Tibial nerve (tissue), 4 donors: ENCODE results near the gene AKAP11. TPM values are rescaled to one million over a fixed set of nuclear protein-coding genes. Genes with fewer than 3 reads are reported as not detected.

Experiments used
- DNase-seq, 2 donors: peaks; one replicate each; pipeline ENCODE4 v3.0.0-alpha.2; 2019; ENCODE audit warnings: low spot score in 2 of 2
- H3K27ac ChIP-seq, 4 donors: fragments of 200-600 bp; sonication (generic) in 3 of 4; one replicate each; pipeline ENCODE4 v1.5.1; 2017 to 2019; ENCODE audit warnings: mild to moderate bottlenecking in 1 of 4
- H3K27me3 ChIP-seq, 2 donors: fragments of 200-600 bp; sonication (generic) in 1 of 2; one replicate each; pipeline versions ENCODE4 v1.5.1 to v1.6.0; 2017 to 2019
- H3K36me3 ChIP-seq, 3 donors: fragments of 200-600 bp; sonication (generic); one replicate each; pipeline ENCODE4 v1.5.1; 2018 to 2019
- H3K4me1 ChIP-seq, 4 donors: fragments of 200-600 bp; sonication (generic) in 3 of 4; one replicate each; pipeline ENCODE4 v1.5.1; 2017 to 2019
- H3K4me3 ChIP-seq, 4 donors: fragments of 200-600 bp; sonication (generic) in 3 of 4; one replicate each; pipeline ENCODE4 v1.5.1; 2017 to 2019; ENCODE audit warnings: mild to moderate bottlenecking in 1 of 4, moderate library complexity in 1 of 4
- H3K9me3 ChIP-seq, 4 donors: fragments of 200-600 bp; sonication (generic) in 3 of 4; one replicate each; pipeline ENCODE4 v1.5.1; 2017 to 2019
- EP300 ChIP-seq, 2 donors: sonication (generic); formaldehyde crosslinking; IDR thresholded peaks; one replicate each; pipeline ENCODE4 v1.6.1; 2017; ENCODE audit warnings: antibody characterized with exemption in 2 of 2, mild to moderate bottlenecking in 1 of 2
- POLR2A ChIP-seq, 2 donors: fragments of 450-650 bp; IDR thresholded peaks; one replicate each; pipeline ENCODE4 v1.6.1; 2017; ENCODE audit warnings: antibody characterized with exemption in 2 of 2, mild to moderate bottlenecking in 2 of 2, moderate library complexity in 2 of 2
- WGBS, 2 donors: methylation state at CpG; one replicate each; pipeline ENCODE4 v1.1.5; 2018; 5-methylcytosine and 5-hydroxymethylcytosine counted together
- total RNA-seq, 4 donors: library from RNA; depleted of rRNA; stranded (reverse); fragments of >200 nt; gene quantifications; one replicate each; pipeline ENCODE4 v1.1.0, GENCODE V29; 2016
- TF ChIP-seq, protein P1 (sequence below), 5 experiments: fragments of 200-600 bp in 3 of 5; fragments of 450-650 bp in 2 of 5; sonication (generic) in 3 of 5; IDR thresholded peaks; one replicate each; pipeline ENCODE4 v1.5.1; 2016 to 2019; ENCODE audit warnings: antibody characterized with exemption in 5 of 5, mild to moderate bottlenecking in 3 of 5, moderate library complexity in 2 of 5

Gene AKAP11
- total RNA-seq, 4 donors from 2014 or later: 38.4 to 53.8 (median 46.0) TPM

DNA sequence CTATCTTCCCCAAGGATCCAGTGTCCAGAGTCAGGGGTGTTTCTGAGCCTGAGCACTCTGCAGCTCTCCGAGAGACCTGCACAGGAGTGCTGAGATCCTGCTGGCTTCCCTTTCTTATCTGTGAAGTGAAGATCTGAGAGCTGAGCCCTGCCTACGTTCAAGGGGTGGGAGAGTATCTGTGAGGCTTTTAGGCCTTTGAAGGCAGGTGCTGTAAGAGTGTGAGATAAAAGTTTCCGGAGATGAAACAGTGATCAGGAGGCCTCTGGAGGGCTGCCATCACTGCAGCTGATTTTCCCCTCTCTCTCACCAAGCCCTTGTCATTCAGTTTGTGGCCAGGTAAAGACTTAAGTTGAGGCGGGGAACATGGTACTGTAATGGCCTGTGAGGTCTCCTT, 83.1 kb downstream of the AKAP11 start:
- no peak for DNase-seq
- Histone ChIP-seq H3K27ac (no peak overlapping the region), H3K36me3 (no peaks in the 10 kb centered on the region), H3K27me3 (no peaks in the 10 kb centered on the region), H3K4me3 (no peak overlapping the region), H3K9me3 (no peaks in the 10 kb centered on the region), H3K4me1 (no peaks in the 10 kb centered on the region)
- 80 to 85% methylated on average over 4 of the region's 4 CpGs for WGBS, 2 donors
- TF ChIP-seq POLR2A (IDR thresholded peaks at IDR 0.05): no peak
- no peak for TF ChIP-seq EP300 (IDR thresholded peaks at IDR 0.05)
- TF ChIP-seq, protein P1, sequence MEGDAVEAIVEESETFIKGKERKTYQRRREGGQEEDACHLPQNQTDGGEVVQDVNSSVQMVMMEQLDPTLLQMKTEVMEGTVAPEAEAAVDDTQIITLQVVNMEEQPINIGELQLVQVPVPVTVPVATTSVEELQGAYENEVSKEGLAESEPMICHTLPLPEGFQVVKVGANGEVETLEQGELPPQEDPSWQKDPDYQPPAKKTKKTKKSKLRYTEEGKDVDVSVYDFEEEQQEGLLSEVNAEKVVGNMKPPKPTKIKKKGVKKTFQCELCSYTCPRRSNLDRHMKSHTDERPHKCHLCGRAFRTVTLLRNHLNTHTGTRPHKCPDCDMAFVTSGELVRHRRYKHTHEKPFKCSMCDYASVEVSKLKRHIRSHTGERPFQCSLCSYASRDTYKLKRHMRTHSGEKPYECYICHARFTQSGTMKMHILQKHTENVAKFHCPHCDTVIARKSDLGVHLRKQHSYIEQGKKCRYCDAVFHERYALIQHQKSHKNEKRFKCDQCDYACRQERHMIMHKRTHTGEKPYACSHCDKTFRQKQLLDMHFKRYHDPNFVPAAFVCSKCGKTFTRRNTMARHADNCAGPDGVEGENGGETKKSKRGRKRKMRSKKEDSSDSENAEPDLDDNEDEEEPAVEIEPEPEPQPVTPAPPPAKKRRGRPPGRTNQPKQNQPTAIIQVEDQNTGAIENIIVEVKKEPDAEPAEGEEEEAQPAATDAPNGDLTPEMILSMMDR (IDR thresholded peaks at IDR 0.05): no peak

DNA sequence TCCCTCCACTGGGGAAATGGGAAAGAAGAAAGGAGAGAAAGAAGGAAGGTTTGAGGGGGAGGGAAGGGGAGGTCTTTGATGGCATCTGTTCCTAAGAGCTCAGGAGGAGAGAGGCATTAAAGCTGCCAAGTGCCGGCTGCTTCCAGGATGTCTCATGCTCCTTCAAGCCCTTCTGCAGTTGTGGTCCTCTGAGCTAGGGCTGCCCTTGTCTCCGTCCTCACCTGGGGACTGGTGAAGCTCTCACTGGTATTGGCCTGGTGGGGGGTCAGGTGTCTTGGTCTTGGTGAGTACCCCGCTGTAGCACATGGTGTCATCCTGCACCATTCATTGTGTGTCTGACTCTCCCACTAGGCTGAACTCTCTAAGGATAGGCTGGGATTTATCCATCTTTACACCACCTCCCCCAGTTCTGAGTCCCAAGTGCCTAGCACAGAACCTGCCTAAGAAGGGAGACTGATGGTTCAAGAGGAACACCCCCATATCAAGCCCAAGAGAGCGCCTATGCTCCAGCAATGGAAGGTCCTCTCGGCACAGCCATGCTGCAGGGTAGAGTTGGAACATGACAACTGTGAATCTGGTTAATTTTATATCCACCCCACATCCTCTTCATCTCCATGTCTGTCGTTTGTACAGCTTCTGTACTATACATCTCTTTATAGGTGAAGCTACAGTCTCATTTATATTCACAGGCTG, 83.7 kb downstream of the AKAP11 start:
- TF ChIP-seq, protein P1 (IDR thresholded peaks at IDR 0.05): no peak
- TF ChIP-seq POLR2A (IDR thresholded peaks at IDR 0.05): no peak
- no peak for TF ChIP-seq EP300 (IDR thresholded peaks at IDR 0.05)
- H3K27me3 ChIP-seq: no peaks in the 10 kb centered on the region
- no peak for DNase-seq
- H3K9me3 ChIP-seq: no peaks in the 10 kb centered on the region
- no peak overlapping the region for H3K27ac ChIP-seq
- no peak overlapping the region for H3K4me3 ChIP-seq
- H3K4me1 ChIP-seq: no peaks in the 10 kb centered on the region
- no peaks in the 10 kb centered on the region for H3K36me3 ChIP-seq
- 92 to 96% methylated on average over 6 of the region's 6 CpGs for WGBS, 2 donors

DNA sequence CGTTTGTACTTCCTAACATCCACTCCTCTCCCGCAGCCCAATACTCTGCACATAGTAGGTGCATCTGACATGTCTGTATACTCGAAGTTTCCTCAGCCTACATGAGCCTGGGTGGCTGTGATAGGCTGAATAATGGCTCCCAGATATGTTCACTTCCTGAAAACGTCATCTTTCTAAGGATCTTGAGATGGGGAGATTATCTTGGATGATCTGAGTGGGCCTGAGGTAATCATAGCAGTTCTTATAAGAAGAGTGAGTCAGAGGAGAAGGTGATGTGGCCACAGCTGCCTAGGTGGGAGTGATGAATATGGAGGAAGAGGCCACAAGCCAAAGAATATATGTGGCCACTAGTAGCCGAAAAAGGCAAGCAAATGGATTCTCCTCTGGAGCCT, 84.2 kb downstream of the AKAP11 start:
- TF ChIP-seq, protein P1 (IDR thresholded peaks at IDR 0.05): no peak
- TF ChIP-seq EP300 (IDR thresholded peaks at IDR 0.05): no peak
- TF ChIP-seq POLR2A (IDR thresholded peaks at IDR 0.05): no peak
- WGBS, 2 donors: 91 to 93% methylated on average over 5 of the region's 5 CpGs
- H3K4me3 ChIP-seq: no peak overlapping the region
- DNase-seq: no peak
- H3K27me3 ChIP-seq: no peaks in the 10 kb centered on the region
- H3K27ac ChIP-seq: no peak overlapping the region
- H3K36me3 ChIP-seq: no peaks in the 10 kb centered on the region
- H3K4me1 ChIP-seq: no peaks in the 10 kb centered on the region
- no peaks in the 10 kb centered on the region for H3K9me3 ChIP-seq

DNA sequence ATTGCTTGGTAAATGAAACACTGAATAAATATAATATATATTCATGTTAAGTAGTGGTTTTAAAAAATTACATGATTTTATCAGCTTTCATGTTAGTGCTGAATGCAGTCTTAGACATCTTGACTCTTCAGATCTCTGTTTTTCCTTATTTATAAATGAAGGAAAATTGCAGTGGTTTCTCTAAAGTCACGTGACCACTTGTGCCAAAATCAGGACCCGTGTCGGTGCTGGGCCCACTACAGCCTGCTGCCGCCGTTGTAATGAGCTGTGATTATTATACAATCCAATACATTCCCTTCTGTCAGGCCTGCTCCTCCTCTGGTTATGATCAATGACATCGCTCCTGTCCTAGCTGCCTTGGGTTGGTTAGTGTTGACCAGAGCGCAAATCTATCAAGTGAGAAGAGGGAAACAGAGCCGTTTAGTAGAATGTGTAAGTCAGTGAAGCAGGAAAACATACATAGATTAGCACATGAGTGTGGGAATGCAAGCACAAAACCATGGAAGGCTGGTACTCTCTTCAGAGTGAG, 88.2 kb downstream of the AKAP11 start:
- TF ChIP-seq EP300 (IDR thresholded peaks at IDR 0.05) (no peak), POLR2A (IDR thresholded peaks at IDR 0.05) (no peak)
- TF ChIP-seq, protein P1 (IDR thresholded peaks at IDR 0.05): no peak
- DNase-seq: no peak
- WGBS, 2 donors: 83 to 92% methylated on average over 8 of the region's 8 CpGs
- no peaks in the 10 kb centered on the region for H3K27me3 ChIP-seq
- H3K4me1 ChIP-seq: no peaks in the 10 kb centered on the region
- no peak overlapping the region for H3K4me3 ChIP-seq
- H3K36me3 ChIP-seq: no peaks in the 10 kb centered on the region
- H3K9me3 ChIP-seq: no peaks in the 10 kb centered on the region
- H3K27ac ChIP-seq: no peak overlapping the region

DNA sequence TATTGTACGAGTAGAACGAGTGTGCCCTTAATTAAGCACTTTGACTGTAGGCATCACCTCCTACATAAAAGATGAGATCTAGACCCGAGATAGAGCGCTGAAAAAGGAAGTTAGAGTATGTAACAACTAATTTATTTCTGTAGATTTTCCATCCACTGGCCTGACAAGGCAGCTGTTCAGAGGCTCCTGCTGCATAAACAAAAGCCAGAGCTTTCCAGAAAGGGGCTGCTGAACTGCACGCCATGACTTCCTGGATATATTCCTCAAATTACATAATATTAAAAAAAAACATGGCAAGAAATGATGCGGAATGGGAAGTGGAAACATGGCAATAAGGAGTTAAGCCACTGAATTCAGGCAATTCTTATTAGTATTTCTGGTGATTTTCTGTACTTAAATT, 89.7 kb downstream of the AKAP11 start:
- H3K27ac ChIP-seq: no peak overlapping the region
- no peak overlapping the region for H3K4me3 ChIP-seq
- 67% methylated on average over 6 of the region's 6 CpGs for WGBS, 2 donors
- DNase-seq: no peak
- no peak for TF ChIP-seq POLR2A (IDR thresholded peaks at IDR 0.05)
- TF ChIP-seq, protein P1 (IDR thresholded peaks at IDR 0.05): no peak
- TF ChIP-seq EP300 (IDR thresholded peaks at IDR 0.05): no peak
- no peaks in the 10 kb centered on the region for H3K4me1 ChIP-seq
- no peaks in the 10 kb centered on the region for H3K36me3 ChIP-seq
- no peaks in the 10 kb centered on the region for H3K27me3 ChIP-seq
- H3K9me3 ChIP-seq: no peaks in the 10 kb centered on the region
